Activated naive CD4-positive, alpha-beta T cell (primary cell): Measurements from ENCODE around the gene WWOX.

Experiments
- DNase-seq, 4 experiments: peaks; one replicate each; lab custom pipeline; 2025; lab: John Stamatoyannopoulos, UW

Gene WWOX

DNA sequence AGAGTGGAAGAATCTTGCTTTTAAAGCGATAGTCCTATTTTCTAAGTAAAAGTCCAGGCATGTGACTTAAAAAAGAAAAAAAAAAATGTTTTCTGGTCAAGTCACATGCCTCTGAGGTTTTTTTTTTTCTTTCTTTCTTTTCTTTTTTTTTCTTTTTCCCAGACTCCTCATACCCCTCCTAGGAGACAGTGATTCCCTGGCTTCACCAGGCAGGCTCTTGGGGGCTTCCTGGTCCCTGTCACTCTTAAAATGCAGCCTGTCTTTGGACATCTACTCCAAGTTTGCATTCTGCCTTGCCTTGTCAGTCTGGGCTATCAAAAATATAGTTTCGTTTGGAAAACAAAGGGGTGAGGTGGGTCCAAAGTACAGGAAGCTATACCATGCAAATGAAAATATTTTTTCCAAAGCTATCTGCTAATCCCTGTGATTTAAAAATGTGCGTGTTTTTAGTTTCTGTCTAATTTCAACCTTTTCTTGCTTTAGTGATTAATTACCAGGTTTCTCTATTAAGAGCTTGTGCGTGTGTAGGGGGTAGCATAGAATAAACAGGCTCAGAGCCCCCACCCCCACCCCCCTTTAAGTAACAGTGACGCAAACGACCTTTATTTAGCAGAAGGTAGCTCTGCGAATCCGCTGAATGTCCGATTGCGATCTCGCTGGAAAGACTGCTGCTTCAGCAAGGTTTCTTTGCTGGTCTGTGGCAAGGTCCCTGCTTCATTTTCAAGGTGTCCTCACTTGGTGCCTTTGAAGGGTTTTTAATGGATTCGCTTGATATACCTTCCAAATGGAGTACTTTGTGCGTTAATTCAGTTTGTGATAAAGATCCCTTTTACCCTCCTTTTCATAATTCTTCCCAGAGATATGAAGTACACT lies 510.2 kb downstream of the WWOX start:
- no peak for DNase-seq

DNA sequence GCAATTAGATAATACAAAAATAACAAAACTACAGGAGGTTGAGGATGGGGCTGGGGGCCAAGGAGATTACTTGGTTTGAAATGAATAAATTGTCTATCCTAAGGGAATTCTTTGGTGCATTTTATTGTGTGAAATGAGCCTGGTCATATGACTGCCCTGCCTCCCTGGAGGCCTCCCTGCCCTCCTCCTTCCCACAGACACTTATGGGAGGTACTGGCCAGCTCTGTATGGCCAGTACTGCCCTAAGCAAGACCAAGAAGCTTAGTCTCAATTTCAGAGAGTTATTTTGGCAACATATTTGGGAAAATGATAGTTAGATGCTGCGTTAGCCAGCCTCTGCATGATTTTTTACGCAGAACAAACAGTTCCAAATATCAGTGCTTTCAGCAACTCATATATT lies 511.9 kb downstream of the WWOX start:
- DNase-seq: no peak

DNA sequence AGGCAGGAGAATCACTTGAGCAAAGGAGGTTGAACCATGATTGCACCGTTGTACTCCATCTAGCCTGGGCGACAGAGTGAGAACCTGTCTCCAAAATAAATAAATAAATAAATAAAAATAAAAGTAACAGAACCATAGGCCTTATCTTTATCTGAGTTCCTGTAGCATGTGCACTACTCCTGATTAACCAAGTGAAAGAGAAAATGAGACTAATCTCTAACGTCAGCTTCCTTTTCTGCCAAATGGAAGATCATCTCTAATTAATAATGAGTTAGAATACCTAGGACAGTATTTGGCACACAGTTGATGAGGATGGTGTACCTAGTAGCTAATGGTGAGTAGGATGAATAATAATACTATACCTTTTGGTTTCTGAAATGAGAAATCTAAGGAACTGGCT lies 520.4 kb downstream of the WWOX start:
- no peak for DNase-seq

DNA sequence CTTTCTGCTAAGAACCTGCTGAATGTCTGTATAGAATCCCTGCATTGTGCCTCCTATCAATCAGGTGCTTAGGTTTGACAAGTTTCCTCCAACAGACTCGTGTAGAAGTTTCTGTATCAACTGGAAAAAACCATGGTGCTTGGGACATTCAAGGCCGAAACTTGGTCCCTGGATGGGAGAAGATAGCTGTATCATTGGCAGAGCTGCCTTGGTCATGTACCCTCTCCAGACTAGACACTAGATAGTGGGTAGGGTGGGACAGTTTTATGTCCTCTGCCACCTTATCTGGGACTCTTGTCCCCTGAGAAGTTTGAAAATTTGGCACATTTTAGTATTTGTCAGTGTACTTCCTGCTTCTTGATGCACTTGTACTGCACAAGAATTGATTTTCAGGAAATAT lies 520.8 kb downstream of the WWOX start:
- DNase-seq: no peak

DNA sequence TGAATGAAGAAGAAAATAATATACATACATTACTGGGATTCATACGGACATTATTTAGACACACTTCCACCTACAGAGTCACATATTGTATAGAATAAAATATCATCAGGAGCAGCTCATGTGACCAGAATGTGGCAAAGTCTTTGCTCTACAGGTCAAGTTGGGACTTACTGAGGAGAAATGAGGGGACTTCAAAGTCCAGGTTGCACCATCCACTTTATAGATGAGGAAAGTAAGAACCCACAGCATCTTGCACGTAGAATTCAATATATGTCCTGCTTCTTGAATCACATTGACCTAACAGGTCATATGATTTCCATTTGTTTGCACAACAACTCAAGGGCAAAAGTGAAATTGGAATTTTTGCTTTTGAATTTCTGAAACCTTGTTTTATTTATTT lies 524.3 kb downstream of the WWOX start:
- DNase-seq: no peak

DNA sequence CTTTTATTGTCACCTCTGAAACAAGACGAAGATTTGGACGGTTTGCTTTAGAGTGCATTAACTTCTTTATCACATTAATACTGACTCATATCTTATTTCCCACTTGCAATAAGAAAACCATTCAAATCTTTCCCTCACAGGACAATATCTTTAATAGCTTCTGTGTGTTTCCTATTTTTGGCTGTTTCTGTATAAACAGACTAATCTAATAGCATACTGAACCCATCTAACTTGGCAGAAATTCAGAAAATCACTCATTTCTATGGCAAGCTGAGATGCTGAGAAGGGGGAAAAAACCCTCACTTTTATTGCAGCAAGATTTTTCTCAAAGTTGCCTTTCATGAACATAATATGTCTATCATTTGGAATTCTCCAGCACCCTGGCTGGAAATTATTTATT lies 524.9 kb downstream of the WWOX start:
- no peak for DNase-seq

DNA sequence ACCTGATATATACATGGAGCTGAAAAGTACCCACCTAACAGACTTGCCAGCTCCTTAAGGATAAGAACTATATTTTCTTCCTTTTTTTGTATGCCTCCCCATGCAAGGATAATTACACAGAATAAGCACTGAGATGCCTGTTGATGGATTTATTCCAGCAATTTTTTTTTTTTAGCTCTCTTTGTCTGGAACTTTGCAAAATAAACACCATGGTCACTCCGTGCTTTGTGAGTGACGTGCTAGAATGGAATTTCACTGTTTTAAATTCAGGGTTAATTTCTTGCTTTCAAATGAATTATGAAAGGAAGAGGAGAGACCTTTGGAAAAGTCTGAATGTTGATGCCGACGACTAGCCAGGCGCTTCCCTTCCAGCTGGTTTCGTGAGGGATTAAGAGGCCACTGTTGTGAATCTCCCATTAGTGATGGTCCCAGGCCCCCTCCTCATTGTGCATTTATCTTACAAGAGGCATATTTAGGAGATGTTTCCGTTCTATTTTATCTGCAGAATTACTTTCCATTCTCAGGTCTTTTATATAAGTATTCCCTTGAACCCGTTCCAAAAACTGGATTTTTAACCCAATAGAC lies 529.1 kb downstream of the WWOX start:
- no peak for DNase-seq

DNA sequence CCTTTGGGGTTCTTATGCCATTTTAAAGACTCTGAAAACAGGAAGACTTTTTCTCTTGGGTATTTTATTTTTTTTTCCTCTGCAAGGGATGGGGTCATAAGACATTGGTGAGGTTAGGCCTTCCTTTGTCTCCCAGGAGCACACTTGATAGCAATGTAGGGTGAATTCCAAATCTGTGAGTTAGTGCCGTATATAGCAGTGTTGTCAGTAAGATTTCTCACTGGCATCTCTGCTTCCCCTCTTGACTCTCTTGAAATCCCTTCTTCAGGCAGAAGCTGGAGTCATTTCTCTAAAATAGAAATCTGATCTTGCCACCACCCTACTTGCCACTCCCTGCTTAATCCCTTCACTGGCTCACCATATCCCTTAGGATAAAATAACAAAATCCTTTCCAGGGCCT lies 529.7 kb downstream of the WWOX start:
- no peak for DNase-seq

DNA sequence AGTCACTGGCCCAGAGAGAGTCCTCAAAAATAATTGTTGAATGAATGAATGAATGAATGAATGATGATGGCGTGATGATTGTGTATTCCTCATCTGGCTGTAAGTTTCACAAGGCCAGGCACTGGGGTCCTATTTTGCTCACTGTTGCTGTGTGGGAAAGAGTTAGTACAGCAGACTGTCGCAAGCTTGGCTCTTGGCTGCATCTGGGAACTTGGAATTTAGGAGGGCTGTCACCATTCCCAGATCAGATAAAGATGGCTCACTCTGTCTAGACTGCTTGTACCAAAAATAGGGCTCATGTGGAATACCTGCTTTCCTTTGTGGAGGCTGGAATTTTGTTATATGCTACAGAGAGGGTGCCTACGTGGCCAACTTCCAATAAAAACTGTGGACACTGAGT lies 530.6 kb downstream of the WWOX start:
- no peak for DNase-seq

DNA sequence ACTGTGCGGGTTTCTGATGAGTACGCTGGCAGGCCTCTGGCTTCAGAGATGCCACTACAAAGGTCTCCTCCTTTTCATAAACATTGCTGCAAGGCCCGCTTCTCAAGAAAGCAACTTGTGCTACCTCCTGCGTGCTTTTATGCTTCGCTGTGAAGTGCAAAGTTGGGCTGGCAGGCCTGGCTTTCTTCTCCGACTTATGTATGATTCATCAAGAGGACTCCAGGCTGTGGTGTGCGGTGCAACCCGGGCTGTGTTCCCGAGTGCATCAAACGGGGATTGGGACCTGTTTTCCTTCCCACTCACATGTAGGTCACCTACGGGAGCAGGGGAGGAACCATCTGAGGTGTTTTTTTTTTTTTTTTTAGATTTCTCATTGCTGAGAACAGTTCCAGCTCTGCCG lies 534.1 kb downstream of the WWOX start:
- no peak for DNase-seq

DNA sequence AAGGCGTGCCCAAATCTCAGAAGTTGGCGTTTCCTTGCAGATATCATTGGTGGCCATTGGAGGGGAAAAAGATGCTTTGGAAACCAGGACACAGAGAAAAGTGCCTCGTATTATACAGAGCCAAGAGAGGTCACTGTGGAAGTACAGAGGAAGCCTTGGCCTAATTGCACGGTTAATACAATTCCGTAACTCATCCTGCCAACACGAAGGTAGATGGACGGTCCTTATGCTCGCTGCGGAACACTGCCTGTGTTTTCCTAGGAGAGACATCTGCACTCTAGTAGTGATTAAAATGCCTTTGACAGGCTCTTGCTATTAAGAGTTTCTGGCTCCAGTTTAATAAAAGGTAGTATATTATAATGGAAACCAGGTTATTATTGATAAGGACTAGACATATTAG lies 536.4 kb downstream of the WWOX start:
- no peak for DNase-seq

DNA sequence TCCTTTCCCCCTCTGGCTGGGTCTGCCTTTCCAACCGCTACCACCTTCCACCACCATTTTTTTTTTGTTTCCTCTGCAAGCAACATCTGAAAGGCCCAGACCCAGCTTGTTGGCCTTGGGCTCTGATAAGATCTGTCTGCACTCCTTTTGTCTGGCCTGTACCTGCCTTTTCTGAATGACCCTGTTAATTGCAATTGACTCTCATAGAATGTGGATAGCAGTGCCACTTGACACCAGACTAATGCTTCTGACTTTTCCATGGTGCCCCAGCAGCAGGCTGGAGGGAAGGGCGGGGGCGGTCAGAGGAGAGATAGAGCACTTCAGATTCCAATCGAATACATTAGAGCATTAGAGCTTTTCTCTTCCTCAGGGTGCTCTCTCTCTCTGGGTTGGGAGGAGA lies 538.9 kb downstream of the WWOX start:
- DNase-seq: no peak

DNA sequence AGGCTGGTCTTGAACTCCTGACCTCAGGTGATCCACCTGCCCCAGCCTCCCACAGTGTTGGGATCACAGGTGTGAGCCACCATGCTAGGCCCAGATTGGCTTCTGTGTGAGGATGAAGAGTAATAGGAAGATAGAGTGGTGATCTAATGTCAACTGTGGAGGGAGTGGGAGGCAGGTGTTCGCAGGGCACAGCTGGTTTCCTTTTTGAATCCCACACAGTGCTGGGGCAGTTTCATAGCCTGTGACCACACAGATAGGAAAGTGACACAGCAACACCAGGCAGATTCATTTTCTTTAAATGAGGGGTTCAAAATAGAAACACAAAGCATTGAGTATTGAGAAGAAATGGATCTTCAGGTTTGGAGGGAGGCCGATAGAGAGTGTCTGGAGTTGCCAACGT lies 540.3 kb downstream of the WWOX start:
- no peak for DNase-seq

DNA sequence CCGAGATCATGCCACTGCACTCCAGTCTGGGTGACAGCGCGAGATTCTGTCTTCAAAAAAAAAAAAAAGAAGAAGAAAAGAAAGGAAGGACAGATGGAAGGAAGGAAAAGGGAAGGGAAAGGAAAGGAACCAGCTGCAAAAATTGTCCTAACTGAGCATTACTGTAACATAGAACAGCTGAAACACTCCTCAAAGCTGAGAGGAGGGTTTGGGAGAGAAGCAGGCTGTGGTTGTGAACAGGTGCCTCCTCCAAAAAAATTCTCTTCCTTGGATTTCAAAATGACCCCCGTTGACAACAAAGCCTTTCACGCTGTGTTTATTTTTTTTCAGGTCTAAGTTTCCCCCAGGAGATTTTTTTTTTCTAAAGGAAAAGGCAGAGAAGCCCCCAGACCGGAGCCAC lies 541.4 kb downstream of the WWOX start:
- no peak for DNase-seq

DNA sequence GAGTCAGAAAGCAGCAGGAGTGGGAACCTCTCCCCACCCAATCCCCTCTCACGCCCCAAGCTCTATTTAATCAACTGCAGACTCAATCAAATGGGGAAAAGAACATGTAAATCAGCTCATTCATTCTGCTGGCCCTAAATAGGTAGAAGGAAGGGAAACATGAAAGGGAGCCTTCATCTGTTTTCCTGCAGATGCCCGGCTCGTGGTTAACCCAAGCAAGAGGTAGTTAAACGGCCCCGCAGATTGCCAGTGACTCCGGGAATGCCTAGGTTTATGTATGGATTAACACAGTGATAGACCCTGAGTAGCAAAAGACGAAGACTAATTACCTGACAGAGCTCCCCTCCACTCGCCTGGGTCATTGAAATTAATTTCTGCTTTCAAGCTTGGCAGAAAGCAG lies 542.0 kb downstream of the WWOX start:
- no peak for DNase-seq

DNA sequence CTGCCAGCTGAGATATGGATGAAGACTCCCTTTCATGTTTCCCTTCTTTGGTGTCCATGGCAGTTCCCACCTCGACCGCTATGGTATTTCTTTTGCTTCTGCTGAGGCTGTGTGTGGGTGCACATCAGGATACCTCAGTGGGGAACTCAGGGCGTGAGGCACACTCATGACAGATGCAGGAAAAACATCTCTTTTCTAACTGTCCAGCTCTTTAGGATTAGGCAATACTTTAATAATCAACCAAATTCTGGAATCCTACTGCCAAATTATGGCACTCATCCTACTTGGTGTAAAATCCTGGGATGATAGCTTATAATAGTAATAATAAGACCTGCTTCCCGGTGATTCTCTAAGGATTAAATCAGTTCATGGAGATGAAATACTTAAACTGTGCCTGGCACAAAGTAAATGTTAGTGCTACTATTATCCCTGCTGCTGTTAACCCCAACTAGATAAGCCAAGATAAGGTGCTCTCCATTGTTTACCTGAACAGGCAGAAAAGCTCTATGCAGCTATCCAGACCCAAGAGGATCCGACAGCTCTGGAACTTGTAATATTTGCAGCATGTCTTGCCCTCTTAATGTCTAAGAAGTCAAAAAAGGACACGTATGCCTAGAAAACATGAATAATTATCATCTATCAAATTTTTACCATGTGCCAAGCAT lies 543.3 kb downstream of the WWOX start:
- DNase-seq: no peak

DNA sequence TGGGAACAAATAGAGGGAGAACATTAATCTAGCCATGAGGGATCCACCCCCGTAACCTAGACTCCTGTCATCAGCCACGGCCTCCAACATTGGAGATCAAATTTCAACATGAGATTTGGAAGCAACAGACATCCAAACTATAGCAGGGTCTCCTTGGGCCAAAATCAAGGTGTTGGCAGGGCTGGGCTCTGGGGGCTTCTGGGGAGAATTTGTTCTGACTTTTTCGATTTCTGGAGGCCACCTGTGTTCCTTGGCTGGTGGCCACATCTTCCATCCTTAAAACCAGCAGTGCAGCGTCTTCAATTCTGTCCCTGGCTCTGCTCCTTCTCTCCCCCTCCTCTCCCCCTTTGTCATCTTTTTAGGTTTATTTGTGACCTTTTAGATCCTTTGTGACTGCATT lies 546.2 kb downstream of the WWOX start:
- no peak for DNase-seq

DNA sequence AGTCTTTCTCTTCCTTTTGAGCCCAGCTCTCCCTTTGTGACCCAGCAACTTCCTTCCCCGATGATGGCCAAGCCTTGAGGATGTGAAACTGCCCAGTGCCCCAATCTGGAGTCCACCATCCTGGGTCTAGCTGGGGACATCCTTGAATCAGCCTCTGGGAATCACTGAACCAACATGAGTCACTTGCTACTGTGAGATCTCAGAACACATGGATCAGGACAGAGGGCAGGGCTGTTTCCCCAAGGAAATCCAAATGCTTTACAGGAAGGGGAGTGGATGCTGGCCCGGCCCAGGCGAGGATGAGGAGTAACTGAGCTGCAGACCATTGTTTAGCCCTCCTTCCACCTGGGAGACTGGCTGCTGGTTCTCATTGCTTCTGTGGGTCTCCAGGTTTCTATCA lies 547.6 kb downstream of the WWOX start:
- DNase-seq: no peak

DNA sequence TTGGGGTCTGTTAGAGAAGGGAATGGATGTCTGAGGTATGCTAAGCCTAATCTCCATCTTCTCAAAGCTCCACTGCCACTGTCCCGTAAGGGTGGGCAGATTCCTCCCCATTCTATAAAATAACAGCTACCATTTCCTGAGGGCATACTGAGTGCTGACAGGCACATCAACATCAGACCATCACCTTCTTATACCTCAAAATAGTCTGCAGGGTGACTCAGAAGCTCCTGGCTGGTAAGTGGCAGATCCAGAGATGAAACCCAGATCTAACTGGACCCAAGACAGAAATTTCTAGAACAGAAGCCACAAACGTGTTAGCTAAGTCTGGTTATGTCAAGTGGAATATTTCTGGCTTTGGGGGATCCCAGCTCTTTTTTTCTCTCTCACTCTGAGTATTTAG lies 548.0 kb downstream of the WWOX start:
- DNase-seq: no peak

DNA sequence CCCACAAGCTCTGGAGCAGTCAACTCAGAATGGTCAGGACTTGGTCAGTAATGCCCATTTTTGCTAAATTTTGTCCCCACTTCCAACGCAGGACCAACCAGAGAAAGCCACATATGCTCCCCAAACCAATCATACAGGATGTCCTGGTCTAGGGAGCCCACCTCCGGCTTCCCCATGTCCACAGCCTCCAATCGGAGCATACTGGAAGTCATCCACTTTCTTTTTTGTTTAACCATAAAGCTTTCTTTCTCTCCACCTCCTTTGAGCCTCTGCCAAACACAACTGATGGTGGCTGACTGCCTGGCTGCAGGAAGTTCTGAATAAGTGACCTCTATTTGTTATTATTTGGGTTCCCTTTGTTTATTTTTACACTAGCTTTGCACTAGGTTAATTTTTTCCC lies 549.1 kb downstream of the WWOX start:
- DNase-seq: no peak

DNA sequence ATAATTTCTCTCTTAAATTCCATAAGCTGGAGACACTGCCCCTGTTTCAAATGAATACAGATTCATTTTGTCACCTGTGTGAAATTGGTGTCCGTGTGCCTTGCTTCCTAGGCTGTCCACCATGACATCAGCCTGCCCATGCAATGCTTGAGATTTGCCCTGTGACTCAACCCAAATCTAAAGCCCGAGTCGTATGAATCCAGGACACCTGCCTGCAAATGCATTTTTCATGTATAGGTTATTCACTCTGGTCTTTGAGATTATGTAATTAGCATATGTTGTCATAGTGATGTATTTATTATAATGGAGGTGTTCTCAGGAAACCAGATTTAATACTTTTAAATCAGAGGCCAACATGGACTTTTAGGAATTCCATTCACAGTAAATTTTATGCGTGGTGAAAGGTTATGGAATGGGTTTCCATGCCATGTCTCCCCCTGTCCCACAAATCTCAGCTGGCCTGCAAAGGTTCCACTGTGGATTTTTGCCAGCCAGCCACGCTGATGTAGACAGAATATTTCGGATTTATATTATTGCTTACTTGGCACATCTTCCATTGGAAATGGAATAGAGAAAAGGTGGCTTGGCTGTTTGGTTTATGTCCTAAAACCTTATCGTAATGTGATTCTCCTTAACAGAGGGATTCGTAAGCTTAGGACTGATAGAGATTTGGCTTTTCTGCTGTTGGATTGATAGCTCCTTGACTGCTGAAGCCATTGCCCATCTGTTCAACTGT lies 551.1 kb downstream of the WWOX start:
- no peak for DNase-seq

DNA sequence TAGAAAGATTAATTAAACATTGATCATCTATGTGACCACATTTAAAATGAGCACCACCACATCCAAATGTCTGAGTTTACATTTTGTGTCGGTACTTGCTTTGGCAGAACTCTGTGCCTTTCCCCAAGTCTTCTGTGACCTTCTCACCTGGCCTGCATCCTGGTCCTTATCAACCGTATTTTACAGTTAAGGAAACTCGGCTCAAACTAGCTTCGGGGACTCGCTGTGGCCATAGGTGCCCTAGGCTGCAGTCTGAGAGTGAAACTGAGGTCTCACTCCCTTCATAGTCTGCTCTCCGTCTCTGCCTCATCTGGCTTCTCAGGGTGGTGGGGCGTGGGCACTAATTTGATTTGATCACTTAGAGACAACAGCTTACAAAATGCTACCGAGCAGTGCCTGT lies 555.5 kb downstream of the WWOX start:
- no peak for DNase-seq
